Measurements from ENCODE around the gene TSC2. TPM values are rescaled to one million over a fixed set of nuclear protein-coding genes. Genes with fewer than 3 reads are reported as not detected.
"Not testable (repeated sequence)": the region's sequence is repeated elsewhere in the genome, so short reads cannot be mapped to it uniquely, and the experiment has no call there.

The TSC2 gene
- total RNA-seq, 1 experiment from 2014 or later = 166 TPM

GRCh38 chr16:2110332-2111008, 62.7 kb downstream of the TSC2 start:
- H3K9me3 ChIP-seq (ENCODE audit: insufficient read depth, low read depth); H3K27me3 ChIP-seq (ENCODE audit: insufficient read depth, low read depth); H3K4me2 ChIP-seq; H3K9me2 ChIP-seq (ENCODE audit: insufficient read depth); H2AFZ ChIP-seq; CTCF ChIA-PET; DNase-seq; H3K79me2 ChIP-seq (ENCODE audit: low read depth); H3F3A ChIP-seq (ENCODE audit: insufficient read depth, low read depth); BruUV-seq (replicated peaks); H3K36me3 ChIP-seq (ENCODE audit: low read depth); intact Hi-C loops (cut with micrococcal nuclease; ENCODE audit: unreplicated experiment); H4K20me1 ChIP-seq (ENCODE audit: insufficient read depth); H3K4me1 ChIP-seq (replicated peaks; ENCODE audit: insufficient read depth); H3K27ac ChIP-seq; POLR2A ChIA-PET (ENCODE audit: unreplicated experiment); H3K4me3 ChIP-seq: not testable (repeated sequence)

GRCh38 chr16:2111009-2111353, 63.2 kb downstream of the TSC2 start:
- H2AFZ ChIP-seq; H3K79me2 ChIP-seq (ENCODE audit: low read depth); intact Hi-C loops (cut with micrococcal nuclease; ENCODE audit: unreplicated experiment); H3K36me3 ChIP-seq (ENCODE audit: low read depth); H3K9me3 ChIP-seq (ENCODE audit: insufficient read depth, low read depth); H3K4me1 ChIP-seq (replicated peaks; ENCODE audit: insufficient read depth); H4K20me1 ChIP-seq (ENCODE audit: insufficient read depth); H3K4me3 ChIP-seq; BruUV-seq (replicated peaks); H3K4me2 ChIP-seq; H3K27ac ChIP-seq; H3K9me2 ChIP-seq (ENCODE audit: insufficient read depth); H3F3A ChIP-seq (ENCODE audit: insufficient read depth, low read depth); H3K27me3 ChIP-seq (ENCODE audit: insufficient read depth, low read depth); CTCF ChIA-PET; DNase-seq; POLR2A ChIA-PET (ENCODE audit: unreplicated experiment): not testable (repeated sequence)

GRCh38 chr16:2111412-2112335, 63.9 kb downstream of the TSC2 start:
- BruUV-seq (replicated peaks); H3K27me3 ChIP-seq (ENCODE audit: insufficient read depth, low read depth); CTCF ChIA-PET; H3K4me1 ChIP-seq (replicated peaks; ENCODE audit: insufficient read depth); H3F3A ChIP-seq (ENCODE audit: insufficient read depth, low read depth); H3K4me3 ChIP-seq; POLR2A ChIA-PET (ENCODE audit: unreplicated experiment); H2AFZ ChIP-seq; H4K20me1 ChIP-seq (ENCODE audit: insufficient read depth); H3K9me3 ChIP-seq (ENCODE audit: insufficient read depth, low read depth); H3K4me2 ChIP-seq; DNase-seq; H3K79me2 ChIP-seq (ENCODE audit: low read depth); H3K27ac ChIP-seq; H3K9me2 ChIP-seq (ENCODE audit: insufficient read depth); intact Hi-C loops (cut with micrococcal nuclease; ENCODE audit: unreplicated experiment); H3K36me3 ChIP-seq (ENCODE audit: low read depth): not testable (repeated sequence)

- H3K36me3 ChIP-seq (ENCODE audit: low read depth); H3K27ac ChIP-seq; intact Hi-C loops (cut with micrococcal nuclease; ENCODE audit: unreplicated experiment); H3K9me2 ChIP-seq (ENCODE audit: insufficient read depth); CTCF ChIA-PET; H2AFZ ChIP-seq; H3K27me3 ChIP-seq (ENCODE audit: insufficient read depth, low read depth); DNase-seq; BruUV-seq (replicated peaks); H3K9me3 ChIP-seq (ENCODE audit: insufficient read depth, low read depth); H4K20me1 ChIP-seq (ENCODE audit: insufficient read depth); H3K4me1 ChIP-seq (replicated peaks; ENCODE audit: insufficient read depth); POLR2A ChIA-PET (ENCODE audit: unreplicated experiment); H3F3A ChIP-seq (ENCODE audit: insufficient read depth, low read depth); H3K4me2 ChIP-seq; H3K4me3 ChIP-seq; H3K79me2 ChIP-seq (ENCODE audit: low read depth): not testable (repeated sequence)
Measured at GRCh38 chr16:2112539-2113106, 64.8 kb downstream of the TSC2 start.

- H4K20me1 ChIP-seq (ENCODE audit: insufficient read depth); CTCF ChIA-PET; BruUV-seq (replicated peaks); DNase-seq; H3K9me3 ChIP-seq (ENCODE audit: insufficient read depth, low read depth); H3K79me2 ChIP-seq (ENCODE audit: low read depth); H3K4me3 ChIP-seq; H3K27me3 ChIP-seq (ENCODE audit: insufficient read depth, low read depth); H3F3A ChIP-seq (ENCODE audit: insufficient read depth, low read depth); H3K27ac ChIP-seq; POLR2A ChIA-PET (ENCODE audit: unreplicated experiment); H3K4me2 ChIP-seq; H2AFZ ChIP-seq; intact Hi-C loops (cut with micrococcal nuclease; ENCODE audit: unreplicated experiment); H3K4me1 ChIP-seq (replicated peaks; ENCODE audit: insufficient read depth); H3K9me2 ChIP-seq (ENCODE audit: insufficient read depth); H3K36me3 ChIP-seq (ENCODE audit: low read depth): not testable (repeated sequence)
Measured at GRCh38 chr16:2114225-2114624, 66.4 kb downstream of the TSC2 start.

- H3K36me3 ChIP-seq (ENCODE audit: low read depth) = not testable (repeated sequence)
Measured at GRCh38 chr16:2114885-2115590, 67.3 kb downstream of the TSC2 start.

More at GRCh38 chr16:2114885-2115590, 67.3 kb downstream of the TSC2 start:
- DNase-seq; H3F3A ChIP-seq (ENCODE audit: insufficient read depth, low read depth); H3K9me2 ChIP-seq (ENCODE audit: insufficient read depth); POLR2A ChIA-PET (ENCODE audit: unreplicated experiment); H3K27ac ChIP-seq; H3K9me3 ChIP-seq (ENCODE audit: insufficient read depth, low read depth); H3K4me2 ChIP-seq; H4K20me1 ChIP-seq (ENCODE audit: insufficient read depth); BruUV-seq (replicated peaks); H3K27me3 ChIP-seq (ENCODE audit: insufficient read depth, low read depth); H2AFZ ChIP-seq; CTCF ChIA-PET; H3K79me2 ChIP-seq (ENCODE audit: low read depth); H3K4me3 ChIP-seq; H3K4me1 ChIP-seq (replicated peaks; ENCODE audit: insufficient read depth); intact Hi-C loops (cut with micrococcal nuclease; ENCODE audit: unreplicated experiment): not testable (repeated sequence)
